GM12872 (cell line): ENCODE data around the gene HRAS.

Source experiments
- TF ChIP-seq, protein P1 (sequence below): IDR thresholded peaks from 3 replicates; pipeline ENCODE4 v1.5.1; 2011; ENCODE audit warnings: low read depth, mild to moderate bottlenecking, low read length, moderate library complexity; ENCODE audit not compliant: insufficient read depth

Gene HRAS

DNA sequence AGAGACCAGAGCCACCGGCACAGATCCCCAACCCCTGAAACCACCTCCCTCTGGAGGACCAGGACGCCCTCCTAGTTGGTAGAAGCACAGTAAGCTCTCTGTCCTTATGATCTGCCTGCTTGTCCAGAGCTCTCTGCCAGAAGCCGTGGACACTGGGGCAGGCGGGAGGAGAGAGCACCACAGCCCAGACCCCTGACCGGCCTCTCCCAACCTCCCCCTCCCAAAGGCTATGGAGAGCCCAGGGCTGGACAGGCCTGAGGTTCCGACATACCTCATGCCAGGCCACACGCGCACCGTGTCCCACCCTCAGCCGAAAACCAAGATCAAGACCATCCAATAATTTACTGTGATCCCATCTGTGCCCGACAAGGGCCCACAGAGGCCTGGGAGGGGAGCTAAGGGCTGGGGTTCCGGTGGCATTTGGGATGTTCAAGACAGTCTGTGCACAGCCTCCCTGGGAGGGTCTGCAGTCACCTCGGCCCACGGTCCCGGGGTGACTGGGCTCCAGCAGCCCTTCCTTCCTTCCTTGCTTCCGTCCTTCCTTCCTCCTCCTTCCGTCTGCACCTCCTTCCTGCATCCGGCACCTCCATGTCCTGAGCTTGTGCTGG lies 3.4 kb downstream of the HRAS start:
- TF ChIP-seq, protein P1, sequence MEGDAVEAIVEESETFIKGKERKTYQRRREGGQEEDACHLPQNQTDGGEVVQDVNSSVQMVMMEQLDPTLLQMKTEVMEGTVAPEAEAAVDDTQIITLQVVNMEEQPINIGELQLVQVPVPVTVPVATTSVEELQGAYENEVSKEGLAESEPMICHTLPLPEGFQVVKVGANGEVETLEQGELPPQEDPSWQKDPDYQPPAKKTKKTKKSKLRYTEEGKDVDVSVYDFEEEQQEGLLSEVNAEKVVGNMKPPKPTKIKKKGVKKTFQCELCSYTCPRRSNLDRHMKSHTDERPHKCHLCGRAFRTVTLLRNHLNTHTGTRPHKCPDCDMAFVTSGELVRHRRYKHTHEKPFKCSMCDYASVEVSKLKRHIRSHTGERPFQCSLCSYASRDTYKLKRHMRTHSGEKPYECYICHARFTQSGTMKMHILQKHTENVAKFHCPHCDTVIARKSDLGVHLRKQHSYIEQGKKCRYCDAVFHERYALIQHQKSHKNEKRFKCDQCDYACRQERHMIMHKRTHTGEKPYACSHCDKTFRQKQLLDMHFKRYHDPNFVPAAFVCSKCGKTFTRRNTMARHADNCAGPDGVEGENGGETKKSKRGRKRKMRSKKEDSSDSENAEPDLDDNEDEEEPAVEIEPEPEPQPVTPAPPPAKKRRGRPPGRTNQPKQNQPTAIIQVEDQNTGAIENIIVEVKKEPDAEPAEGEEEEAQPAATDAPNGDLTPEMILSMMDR: no peak

DNA sequence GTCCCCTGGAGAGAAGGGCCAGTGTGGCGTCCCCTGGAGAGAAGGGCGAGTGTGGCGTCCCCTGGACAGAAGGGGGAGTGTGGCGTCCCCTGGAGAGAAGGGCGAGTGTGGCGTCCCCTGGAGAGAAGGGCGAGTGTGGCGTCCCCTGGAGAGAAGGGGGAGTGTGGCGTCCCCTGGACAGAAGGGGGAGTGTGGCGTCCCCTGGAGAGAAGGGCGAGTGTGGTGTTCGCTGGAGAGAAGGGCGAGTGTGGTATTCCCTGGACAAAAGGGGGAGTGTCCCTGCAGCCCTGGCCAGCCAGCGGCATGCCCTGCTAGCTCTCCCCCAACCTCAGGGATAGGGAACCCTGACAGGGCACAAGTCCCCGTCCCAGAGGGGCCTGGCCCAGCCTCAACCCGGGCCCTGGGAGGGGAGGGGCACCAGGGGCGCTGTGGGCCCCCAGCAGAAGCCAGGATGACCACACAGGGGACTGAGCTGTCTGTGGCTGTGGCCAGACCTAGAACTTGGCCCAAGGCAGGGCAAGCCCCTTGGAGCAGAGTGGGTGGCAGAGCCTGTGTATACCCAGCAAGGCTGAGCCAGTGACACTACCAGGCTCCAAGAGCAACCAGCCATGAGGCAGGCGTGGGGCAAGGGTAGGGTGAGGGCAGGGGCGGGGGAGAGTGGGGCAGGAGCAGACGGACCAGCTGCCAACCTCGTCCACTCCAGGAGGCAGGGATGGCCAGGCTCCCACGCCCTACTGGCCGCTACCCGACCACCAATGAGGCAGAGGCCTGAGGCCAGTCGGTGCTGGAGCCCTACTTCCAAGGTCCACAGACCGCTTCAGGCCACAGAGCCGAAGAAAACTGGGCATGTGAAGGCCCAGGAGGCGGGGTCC lies 4.2 kb downstream of the HRAS start:
- TF ChIP-seq, protein P1: no peak

DNA sequence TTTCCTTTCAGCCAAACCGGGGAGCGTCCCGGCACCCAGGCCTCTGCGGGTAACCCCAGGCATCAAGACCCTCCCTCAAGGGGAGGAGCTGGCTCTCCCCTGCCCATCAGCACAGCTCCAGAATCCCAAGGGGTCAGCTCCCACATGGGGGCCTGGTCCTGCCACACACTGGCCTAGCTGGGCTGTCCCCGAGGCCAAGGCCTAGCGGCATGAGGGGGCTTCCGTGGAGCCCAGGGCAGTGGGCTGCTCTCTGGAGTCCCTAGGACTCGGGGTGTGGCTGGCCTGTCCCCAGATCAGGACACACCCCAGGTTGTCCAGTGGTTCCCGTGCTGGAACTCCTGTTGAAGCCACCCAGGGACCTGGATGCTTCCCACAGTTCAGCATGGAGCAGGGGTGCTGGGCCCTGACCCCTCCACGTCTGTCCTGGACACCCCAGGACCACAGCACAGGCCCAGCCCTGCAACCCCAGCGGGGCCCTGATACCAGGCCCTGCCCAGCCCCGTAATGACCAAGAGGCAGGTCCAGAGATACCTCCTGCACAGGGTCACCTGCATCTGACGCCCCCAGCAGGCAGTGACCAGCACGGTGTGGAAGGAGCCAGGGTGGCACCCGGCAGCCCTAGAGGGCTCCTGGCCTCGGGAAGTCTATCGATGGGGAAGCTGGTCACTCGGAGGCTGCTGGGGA lies 5.5 kb downstream of the HRAS start:
- TF ChIP-seq, protein P1: no peak

GRCh38 chr11:528815-529727 lies 6.3 kb downstream of the HRAS start:
- TF ChIP-seq, protein P1: no peak

DNA sequence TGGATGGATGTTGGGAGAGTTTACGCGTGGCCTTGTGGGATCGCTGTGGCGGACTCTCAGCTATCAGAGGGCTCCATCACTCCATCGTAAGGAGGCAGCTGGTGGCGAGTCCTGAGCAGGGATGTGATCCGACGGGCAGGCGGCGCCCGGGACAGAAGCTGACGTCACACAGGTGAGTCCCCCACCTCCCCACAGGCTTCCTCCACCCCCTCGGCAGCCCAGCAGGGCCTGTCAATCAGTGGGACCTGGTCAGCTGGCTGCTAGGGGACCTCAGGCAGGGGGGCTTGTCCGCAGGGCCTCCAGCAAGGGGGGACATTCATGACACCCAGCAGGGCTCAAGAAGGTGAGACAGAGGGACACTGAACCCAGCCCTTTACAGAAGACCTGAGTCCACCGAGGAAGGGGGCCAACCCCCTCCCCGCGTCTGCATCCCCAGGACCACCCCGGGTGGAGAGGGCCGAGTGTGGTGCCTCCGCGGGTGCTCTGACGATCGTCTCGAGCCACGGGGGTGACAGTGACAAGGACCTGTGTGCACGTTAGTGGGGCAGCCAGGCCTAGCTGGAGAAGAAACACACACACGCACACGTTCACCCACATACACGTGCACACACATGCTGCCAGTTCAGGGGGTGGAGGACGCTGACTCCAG lies 7.1 kb downstream of the HRAS start:
- TF ChIP-seq, protein P1: no peak

DNA sequence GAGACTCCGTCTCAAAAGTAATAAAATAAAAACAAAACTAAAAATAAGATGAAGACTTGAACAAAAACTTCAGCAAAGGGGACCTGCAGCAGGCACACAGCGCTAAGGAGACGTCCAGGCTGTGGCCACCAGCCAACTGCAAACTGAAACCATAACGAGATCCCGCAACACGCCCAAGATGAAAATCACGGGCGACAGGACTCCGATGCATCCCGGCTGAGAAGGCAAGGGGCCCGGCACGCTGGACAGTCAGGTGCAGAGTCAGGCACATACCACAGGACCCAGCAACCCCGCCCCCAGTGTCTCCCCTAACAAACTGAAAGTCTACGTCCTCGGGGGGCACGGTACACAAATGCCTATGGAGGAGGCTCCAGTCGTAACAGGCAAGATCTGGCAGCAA lies 9.2 kb downstream of the HRAS start:
- TF ChIP-seq, protein P1: no peak
